GM18511 (cell line): ENCODE results near the gene FAXDC2.
"Not testable (repeated sequence)": the region's sequence is repeated elsewhere in the genome, so short reads cannot be mapped to it uniquely, and the experiment has no call there.

Source experiments
- ATAC-seq: cut with Tn5 transposase; IDR thresholded peaks from one replicate; pipeline ENCODE4 v1.9.1; 2021; ENCODE audit warnings: mild to moderate bottlenecking, moderate library complexity; ENCODE audit not compliant: unreplicated experiment

The FAXDC2 gene

DNA sequence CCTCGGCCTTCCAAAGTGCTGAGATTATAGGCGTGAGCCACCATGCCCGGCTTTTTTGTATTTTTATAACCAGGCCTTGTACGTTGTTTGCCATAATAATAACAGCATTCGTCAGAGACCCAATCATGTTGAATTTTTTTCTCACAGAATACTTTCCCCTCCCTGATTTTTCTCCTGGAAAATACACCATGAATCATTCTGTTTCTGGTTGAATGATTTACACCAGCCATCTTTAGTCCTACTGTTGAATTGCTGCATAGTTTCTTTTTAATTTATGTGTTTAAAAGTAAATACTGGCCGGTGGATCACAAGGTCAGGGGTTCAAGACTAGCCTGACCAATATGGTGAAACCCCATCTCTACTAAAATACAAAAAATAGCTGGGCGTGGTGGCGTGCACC is 11.5 kb upstream of the FAXDC2 start:
- no peak for ATAC-seq

DNA sequence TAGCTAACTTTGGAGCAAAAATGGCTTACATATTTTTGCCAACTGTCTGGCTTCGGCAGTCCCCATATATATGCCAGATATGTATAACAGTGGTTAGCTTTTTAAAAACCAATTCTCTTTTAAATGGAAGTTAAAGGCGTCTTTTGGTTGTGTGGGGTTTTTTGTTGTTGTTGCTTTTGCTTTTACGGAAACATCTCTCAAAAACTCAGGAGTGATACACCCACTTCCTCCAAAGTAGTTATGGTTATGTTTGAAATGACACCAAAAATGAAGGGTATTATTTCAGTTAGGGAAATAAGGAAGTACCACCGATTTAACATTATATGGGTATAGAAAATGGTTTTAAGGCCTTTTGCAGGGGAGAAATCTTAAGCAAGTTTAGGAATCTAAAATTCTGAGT is 10.4 kb upstream of the FAXDC2 start:
- ATAC-seq: no peak

DNA sequence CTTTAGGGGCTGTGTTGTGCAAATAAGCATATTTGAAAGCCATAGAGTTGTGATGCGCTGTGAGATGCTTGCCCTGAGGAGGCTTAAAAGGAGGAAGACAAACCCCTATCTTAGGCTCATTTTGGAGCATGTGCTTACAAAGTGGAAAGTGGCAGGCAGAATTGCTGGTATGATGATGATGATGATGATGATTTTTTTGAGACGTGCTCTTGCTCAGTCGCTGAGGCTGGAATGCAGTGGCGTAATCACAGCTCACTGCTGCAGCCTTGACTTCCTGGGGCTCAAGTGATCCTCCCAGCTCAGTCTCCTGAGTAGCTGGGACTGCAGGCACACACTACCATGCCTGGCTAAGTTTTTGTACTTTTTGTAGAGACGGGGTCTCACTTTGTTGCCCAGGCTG is 9.7 kb upstream of the FAXDC2 start:
- ATAC-seq: no peak

DNA sequence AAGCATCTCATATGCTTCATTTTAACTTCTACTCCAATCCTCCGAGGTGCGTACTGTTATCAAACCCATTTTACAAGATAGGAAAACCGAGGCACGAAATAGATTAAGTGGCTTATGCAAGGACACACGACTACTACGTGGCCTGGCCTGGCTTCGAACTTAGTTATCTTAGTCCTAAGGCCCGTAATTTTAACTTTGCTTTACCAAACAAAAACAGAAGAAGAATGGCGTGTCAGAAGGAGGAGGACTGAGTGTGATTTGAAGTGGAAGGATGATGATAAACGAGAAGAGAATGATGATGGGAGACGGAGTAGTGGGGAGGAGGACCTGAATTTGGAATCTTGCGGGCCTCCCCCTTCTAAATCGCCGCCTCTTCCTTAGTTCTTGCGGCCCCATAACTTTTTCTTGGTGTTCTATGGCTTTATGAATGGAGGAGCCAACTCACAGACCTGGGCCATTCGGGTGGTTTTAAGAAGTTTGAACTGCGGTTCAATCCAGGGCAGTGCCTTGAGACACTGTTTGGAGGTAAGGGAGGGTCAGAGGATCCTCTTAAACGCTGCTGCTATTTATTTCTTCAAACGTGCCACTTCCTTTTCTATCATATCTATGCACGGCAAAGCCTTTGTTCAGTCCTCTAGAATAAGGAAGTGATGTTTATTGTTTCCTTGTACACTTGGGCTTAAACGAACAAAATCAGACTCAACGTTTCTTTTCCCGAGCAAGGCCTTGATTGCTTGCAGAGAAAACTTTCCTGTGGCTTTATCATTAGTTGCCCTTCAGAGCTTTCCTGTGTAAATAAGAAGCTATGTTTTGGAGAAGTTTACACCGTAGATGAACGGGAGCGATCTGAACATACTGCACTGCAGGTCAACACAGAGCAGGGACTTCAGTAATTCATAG is 8.8 kb upstream of the FAXDC2 start:
- peak; percentile 10 for ATAC-seq

DNA sequence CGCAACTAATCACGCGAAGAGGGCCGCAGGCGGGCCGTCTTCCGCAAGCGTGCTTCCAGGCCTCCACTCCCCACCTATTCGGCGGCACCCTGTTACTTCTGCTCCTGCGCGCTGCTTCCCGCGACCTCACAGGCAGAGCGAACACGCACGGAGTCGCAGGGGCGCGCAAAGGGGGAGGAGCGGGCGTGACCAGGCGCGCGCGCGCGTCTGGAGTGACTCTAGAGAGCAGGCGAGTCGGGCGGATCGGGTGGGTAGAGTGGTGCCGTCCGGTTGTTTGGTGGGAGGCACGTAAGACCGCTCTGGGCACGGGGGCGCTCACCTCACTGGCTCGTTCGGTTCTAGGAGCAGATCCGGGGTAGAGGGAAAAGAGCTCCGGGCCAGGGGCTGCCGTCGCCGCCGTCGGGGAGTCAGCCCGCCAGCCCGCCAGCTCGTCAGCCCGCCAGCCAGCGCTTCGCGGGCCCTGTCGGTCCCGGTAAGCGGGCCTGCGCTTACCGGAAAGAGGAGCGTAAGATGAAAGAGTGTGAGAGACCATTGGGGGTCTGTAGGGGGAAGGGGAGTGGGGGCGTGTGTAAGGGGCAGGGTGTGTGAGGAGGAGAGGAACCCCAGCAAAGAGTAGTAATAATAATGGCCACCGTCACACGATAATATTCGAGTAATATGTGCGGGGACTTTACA is 8.0 kb upstream of the FAXDC2 start, which contains the start of gene CNOT8:
Gene CNOT8 (plus strand): TSS at position 331 of the 675 bp plus-strand sequence. CDS start 4,652 bp downstream, outside the sequence.
- ATAC-seq: peak; percentile 76

DNA sequence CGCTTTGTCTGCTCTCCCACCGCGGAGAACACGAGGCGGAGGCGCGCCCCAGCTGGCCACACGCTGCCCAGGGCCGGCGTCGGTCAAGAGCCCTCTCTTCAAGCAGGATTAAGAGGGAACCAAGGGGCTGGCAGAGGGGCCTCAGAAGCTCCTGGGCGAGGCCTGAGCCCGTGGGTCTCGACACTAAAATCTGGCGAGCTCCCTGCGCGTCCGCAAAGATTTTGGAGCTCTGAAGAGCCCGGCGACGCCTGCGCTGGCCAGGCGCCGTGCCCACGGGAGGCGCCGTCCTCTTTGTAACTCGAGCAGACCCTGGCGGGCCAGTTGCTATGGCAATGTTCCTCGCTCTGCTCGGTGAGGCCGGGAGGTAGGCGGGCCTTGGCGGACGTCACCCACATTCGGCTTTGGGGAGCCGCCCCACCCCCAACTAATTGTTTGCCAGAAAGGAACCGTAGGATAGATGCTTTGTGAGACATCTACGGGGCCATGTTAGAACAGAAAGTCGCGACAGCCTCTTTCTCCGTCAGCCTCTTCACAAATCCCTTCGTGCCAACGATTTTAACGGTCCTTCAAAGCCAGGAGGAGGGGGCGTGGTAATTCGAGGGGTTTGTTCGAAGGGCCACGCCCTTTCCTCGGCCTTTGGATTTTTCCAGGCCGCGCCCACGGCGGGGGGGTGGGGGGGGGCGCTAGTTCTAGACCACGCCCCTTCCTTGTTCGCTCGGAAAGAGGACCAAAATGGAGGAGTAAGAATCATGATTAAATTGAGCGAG is 7.3 kb upstream of the FAXDC2 start:
- peak; percentile 71 for ATAC-seq

DNA sequence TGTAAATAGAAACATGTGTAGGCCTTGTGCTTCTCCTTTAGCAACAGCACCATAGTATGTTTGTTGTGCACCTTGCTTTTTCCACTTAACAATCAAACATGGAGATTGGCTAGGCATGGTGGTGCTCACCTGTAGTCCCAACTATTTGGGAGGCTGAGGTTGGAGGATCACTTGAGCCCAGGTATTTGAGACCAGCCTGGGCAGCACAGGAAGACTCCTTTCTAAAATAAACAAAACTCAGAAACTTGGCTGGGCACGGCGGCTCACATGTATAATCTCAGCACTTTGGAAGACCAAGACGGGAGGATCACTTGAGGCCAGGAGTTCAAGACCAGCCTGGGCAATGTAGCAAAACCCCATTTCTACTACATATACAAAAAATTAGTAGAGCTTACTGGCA is 948 bp upstream of the FAXDC2 start:
- no peak for ATAC-seq

DNA sequence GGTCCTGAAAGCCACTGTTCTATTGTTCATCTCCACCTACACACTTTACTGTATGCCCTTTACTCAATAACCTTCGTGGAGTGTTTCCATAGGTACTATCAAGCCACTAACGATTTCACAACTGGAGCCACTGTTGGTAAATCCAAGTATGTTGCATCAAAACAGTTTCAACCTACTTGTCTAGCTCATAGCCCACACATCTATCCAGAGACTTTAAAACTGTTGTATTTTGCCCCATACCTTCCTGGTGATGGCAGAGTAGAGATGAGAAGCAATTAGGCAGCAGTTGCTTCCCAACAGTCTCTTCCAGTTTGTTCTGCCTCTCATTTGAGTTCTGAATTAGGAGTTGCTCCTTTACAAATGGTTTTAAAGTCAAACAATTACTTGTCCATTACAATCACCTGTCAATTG is 607 bp downstream of the FAXDC2 start:
- no peak for ATAC-seq

DNA sequence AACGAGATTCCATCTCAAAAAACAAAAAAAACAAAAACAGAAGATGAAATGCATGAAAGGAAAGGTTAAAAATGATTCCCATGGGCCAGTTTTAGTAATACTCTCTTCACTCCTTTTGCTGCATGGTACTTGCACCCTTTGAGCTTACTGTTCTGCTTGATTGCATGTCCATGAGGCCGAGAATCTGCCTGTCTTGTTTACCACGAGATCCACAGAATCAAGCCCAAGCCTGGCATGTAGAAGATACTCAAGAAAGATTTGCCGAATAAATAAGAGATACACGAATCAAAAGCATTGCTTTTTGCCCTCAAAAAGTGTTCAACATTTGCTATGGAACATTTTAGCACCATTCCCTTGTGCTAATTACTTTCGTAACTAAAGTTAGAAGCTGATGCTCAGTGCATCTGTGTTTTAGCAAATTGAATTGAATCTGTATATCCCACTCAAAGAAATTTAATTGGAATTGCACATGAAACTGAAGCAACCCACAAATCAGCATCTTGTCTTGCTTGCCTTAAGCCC is 1.1 kb downstream of the FAXDC2 start:
- no peak for ATAC-seq

DNA sequence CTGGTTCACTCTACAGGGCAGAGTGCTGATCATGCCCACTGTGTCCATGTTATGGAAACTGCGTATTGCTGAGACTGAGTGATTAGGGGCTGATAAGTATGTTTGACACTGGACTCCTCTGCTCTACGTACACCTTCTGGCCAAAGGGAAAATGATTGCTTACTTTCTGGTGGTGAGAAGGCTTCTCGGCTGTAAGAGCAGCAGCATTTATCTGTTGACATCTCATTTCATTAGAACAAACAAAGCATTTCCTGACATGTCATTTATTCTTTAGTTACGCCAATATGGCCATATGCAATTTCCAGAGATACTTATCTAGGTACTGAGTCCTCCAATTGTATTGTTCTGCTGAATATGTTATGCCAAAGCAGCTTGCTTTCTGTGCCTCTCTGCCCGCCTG is 5.6 kb downstream of the FAXDC2 start:
- ATAC-seq: no peak

DNA sequence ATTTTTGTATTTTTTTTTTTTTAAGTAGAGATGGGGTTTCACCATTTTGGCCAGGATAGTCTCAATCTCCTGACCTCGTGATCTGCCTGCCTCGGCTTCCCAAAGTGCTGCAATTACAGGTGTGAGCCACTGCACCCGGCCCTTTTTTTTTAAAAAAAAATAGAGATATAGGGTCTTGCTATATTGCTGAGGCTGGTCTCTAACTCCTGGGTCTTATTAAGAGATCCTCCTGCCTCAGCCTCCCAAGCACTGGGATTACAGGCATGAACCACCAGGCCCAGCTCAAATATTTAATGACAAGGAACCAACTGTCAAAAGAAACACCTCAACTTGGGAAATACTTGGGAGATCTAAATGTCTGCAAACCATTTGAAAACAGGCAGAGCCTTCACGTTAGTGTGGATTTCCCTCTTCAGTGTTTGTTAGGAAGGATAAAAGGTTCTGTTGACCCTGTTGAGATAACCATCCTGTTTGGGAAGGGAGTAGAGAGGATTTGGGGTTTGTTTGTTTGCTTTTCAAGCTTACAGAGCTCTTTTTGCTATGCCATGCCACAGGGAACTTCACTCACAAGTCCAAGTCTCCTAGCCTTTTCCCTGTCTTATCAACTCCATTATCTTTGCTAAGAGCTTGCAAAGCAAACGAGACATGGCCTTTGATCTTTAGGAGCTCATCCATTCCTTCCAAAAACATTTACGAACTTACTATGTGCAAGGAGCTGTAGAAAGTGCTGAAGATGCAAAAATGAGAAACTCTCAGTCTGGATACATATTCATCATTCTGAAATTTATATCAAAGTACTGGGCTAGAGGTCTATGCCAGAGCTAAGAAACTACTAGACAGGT is 7.5 kb downstream of the FAXDC2 start:
- no peak for ATAC-seq

DNA sequence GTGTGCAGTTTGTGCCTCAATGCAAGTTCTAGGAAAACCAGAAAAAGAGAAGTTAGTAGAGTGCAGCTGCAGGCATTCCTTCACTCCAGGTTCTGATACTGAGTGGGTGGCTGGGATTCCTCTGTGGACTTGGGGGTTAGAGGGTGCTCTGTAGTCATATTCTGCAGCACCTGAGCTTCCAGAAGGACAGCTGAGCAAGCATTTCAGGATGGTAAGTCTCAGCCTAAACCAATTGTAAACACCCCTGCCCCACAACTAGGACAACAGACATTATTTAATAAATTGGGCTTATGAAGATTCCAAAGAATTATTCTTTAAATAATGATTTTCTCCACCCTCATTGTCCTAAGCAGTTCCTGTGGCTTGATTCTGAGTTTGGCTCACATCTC is 9.1 kb downstream of the FAXDC2 start:
- ATAC-seq: no peak

DNA sequence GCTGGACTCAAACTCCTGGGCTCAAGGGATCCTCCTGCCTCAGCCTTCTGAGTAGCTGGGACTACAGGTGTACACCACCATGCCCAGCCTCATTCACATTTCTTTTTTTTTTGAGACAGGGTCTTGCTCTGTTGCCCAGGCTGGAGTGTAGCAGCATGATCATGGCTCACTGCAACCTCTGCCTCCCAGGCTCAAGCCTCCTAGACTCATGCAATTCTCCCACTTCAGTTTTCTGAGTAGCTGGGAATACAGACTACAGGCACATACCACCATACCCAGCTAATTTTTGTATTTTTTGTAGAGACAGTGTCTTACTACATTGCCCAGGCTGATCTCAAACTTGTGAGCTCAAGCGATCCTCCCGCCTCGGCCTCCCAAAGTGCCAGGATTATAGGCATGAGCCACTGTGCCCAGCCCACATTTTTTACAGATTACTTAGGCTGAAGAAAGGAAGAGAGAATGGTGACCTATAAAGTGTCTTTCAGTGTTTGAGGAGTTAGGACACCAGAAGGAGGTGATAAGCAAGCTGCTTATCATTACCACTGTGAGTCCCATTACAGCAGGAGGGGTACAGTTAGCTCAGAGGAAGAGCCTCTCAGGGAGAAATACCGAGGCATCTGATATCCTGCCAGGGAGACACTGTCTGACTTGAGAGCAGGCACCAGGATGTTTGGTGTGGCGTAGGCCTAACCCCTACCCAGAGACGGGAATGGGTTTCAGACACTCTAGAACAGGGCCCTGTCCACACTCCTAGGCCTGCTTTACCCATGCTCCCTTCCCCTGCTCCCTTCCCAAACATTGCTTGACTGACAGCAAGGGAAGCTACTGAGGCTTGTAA is 9.7 kb downstream of the FAXDC2 start:
- ATAC-seq: no peak

DNA sequence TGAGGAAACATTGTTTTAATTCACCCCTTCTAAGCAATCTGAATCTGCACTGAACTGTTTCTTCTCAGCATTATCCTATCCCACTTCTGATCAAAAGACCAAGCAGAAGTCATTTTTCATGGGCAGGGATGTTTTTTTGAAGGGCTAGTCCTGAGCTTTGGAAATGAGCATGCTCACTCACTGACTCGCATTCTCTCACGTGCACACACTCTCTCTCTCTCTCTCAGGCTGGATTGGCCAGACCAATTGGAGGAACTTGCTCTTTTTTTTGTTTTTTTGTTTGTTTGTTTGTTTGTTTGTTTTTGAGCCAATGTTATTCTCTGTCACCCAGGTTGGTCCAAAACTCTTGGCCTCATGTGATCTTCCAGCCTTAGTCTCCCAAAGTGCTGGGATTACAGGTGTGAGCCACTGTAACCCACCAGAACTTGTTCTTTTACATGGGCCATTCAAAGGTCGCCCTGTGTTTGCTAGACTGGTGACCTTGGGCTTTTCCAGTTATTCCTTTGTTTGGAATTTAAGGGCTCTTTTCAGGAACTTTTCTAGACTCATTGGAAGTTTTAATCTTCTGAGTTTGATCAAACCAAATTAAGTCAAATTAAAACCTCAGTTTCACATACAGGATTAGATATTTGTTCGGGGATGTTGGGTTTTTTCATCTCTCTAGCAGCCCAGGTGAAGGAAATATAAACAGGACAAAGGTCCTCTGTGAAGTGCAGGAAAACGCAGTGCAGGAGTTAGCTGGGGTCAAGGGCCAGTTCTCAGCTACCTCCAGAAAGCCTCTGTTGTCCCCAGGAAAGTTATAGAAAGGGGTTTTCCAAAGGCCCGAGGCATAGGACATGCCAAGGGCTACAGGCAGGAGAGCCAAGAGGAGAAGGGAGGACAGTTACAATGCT is 13.1 kb downstream of the FAXDC2 start:
- ATAC-seq: no peak

DNA sequence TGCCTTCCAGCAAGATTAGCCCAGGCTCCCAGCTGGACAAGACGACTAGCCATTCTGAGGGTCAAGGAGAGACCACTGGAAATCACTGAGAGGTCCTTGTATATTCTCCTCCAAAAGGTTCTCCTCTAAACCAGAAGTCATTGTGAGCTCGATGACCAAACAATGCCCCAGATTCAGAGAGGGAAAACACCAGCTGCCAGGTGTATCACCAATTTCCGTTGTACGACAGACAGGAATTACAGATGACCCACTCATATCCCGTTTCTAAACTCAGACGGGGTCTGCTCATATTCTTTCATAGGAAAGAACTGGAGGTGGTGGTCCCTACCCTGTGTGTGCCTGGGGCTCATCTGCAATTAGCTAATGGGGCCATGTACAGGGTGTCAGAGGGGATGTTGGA is 14.2 kb downstream of the FAXDC2 start:
- no peak for ATAC-seq

DNA sequence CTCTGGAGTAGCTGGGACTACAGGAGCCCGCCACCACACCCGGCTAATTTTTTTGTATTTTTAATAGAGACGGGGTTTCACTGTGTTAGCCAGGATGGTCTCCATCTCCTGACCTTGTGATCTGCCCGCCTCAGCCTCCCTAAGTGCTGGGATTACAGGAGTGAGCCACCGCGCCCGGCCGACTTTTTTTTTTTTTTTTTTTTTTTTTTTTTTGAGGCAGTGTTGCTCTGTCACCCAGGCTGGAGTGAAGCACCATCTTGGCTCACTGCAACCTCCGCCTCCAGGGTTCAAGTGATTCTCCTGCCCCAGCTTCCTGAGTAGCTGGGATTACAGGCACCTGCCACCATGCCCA is 14.7 kb downstream of the FAXDC2 start:
- not testable (repeated sequence) for ATAC-seq

DNA sequence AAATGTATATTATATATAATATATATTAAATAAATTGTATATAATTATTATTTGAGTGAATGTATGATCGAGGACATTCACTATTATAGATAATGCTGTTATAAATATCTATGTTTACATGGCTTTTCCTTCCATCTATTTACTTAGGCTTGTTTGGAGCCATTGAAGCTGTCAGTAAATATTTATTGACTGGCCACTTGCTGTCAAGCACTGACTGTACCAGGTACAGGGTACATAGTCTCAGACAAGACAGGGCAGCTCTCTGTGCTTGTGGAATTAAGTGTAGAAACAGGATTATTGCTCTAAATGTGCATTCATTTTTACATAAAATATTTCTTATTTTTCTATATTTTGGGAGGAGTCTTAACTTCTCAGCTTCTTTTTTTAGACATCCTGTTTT is 16.4 kb downstream of the FAXDC2 start:
- no peak for ATAC-seq

DNA sequence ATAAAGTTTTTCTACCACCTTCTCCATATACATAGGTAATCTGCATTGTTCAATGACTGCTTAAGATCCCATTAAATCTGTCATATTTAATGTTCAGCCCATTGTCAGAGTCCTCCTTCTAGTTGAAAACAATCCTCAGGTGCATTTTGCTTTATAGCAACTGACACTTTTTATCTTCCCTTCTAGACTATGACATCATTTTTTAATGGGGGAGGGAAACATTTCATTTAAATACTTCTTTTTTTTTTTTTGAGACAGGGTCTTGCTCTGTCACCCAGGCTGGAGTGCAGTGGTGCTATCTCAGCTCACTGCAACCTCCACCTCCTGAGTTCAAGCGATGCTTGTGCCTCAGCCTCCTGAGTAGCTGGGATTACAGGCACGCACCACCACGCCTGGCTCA is 17.6 kb downstream of the FAXDC2 start:
- ATAC-seq: not testable (repeated sequence)

DNA sequence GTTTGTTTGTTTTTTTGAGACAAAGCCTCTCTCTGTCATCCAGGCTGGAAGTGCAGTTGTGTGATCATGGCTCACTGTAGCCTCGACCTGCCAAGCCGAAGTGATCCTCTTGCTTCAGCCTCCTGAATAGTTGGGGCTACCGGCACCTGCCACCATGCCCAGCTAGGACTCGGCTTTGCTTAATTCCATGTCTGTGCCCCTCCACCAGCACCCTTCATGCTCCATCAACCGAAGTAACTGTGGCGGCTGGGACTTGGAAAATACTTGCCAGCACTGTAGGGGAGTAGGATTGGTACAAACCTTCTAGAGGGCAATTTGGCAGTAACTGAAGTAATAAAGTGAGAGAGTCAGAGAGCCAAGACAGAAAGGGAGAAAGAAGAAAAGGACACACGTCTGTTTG is 19.0 kb downstream of the FAXDC2 start:
- no peak for ATAC-seq
